ENCODE results near the gene RAB11FIP3. TPM values are rescaled to one million over a fixed set of nuclear protein-coding genes. Genes with fewer than 3 reads are reported as not detected.
"Not testable (repeated sequence)": the region's sequence is repeated elsewhere in the genome, so short reads cannot be mapped to it uniquely, and the experiment has no call there.

The RAB11FIP3 gene
- total RNA-seq, 1 donor from 2014 or later = 72.5 TPM

DNA sequence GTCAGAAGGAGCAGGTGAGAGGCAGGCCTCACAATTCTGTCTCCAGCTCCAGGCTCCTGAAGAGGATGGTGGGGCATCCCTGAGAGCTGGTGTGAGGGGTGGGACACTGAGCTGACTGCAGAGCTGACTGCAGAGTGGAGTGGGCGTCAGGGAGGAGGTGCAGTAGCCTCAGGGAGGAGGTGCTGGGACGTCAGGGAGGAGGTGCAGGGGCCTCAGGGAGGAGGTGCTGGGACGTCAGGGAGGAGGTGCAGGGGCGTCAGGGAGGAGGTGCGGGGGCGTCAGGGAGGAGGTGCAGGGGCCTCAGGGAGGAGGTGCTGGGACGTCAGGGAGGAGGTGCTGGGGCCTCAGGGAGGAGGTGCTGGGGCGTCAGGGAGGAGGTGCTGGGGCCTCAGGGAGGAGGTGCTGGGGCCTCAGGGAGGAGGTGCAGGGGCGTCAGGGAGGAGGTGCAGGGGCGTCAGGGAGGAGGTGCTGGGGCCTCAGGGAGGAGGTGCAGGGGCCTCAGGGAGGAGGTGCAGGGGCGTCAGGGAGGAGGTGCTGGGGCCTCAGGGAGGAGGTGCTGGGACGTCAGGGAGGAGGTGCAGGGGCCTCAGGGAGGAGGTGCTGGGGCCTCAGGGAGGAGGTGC is 41.9 kb downstream of the RAB11FIP3 start:
- DNase-seq (ENCODE audit: low read depth) = not testable (repeated sequence)

GRCh38 chr16:468068-468821 is 42.8 kb downstream of the RAB11FIP3 start:
- no peak for DNase-seq (ENCODE audit: low read depth)

GRCh38 chr16:469459-469858 is 44.0 kb downstream of the RAB11FIP3 start:
- not testable (repeated sequence) for DNase-seq (ENCODE audit: low read depth)

GRCh38 chr16:470418-470817 is 45.0 kb downstream of the RAB11FIP3 start:
- no peak for DNase-seq (ENCODE audit: low read depth)

GRCh38 chr16:471353-472198 is 46.1 kb downstream of the RAB11FIP3 start:
- peak; percentile 51 for DNase-seq (ENCODE audit: low read depth)

DNA sequence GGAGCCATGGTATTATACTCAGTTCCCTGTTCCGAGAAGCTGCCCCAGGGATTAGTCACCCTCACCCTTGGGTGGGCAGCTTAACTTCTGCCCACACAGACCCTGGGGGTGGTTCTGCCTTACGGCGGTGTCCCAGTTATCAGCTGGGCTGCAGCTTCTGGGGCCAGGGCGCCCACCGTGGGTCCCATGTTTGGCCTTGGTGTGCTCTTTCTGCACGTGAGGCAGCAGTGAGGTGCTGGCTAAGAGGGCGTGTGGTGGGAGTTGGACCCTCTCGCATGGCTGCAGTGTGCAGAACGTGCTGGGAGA is 46.7 kb downstream of the RAB11FIP3 start:
- DNase-seq (ENCODE audit: low read depth) = no peak

GRCh38 chr16:473046-474043 is 47.9 kb downstream of the RAB11FIP3 start:
- no peak for DNase-seq (ENCODE audit: low read depth)

GRCh38 chr16:474420-475122 is 49.1 kb downstream of the RAB11FIP3 start:
- DNase-seq (ENCODE audit: low read depth) = peak; percentile 53

DNA sequence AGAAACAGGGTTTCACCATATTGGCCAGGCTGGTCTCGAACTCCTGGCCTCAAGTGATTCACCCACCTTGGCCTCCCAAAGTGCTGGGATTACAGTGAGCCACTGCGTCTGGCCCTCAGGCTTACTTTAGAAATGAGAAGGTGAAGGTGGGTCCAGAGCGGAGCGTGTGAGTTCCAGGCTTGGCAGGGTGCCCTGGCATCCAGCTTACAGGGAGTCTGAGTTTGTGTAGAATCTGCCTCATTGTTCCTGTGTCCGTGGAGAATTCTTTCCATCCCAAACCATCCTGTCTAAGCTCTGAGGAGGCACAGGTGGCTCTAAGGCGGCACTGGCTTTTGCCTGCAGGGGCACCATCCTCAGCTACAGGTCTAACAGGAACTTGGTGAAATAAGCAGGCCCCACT is 50.6 kb downstream of the RAB11FIP3 start:
- DNase-seq (ENCODE audit: low read depth) = peak; percentile 26

DNA sequence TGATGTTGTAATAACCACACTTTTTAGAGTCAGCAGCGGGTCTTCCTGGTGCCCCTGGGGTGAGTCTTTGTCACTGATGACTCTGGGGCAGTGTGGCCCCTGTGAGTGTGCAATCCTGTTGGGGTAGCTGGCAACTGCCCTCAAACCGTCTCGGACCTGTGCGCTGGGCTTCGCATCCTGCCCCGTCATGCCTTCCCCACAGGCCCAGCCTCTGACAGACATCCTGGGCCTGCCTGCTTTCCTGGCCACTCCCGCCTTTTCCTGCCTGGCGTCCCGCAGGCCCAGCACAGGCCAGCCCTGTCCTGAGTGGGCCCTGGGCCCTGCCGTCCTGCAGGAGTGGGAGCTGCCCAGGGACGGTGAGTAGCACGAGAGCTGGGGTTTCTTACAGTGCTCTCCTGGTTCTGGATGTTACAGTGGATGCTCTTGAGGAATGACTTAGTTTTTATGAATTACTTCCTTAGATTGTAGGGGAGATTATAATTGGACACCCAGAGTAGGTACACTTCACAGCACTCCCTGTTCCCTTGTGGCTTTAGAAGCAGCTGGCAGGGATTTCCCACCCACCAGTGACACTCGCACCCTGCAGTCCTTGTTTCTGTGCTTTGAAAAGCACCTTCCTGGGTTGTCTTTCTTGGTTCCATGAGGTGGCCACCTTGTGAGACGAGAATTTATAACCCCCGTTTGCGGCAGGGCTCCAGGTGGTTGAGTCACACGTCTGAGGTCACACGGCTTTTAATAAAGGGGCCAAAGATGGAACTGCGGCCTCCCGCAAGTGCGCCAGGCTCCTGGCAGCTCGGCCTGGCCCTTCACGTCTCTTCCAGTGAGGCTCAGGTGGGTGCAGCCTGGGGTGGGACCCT is 52.1 kb downstream of the RAB11FIP3 start:
- peak; percentile 83 for DNase-seq (ENCODE audit: low read depth)

DNA sequence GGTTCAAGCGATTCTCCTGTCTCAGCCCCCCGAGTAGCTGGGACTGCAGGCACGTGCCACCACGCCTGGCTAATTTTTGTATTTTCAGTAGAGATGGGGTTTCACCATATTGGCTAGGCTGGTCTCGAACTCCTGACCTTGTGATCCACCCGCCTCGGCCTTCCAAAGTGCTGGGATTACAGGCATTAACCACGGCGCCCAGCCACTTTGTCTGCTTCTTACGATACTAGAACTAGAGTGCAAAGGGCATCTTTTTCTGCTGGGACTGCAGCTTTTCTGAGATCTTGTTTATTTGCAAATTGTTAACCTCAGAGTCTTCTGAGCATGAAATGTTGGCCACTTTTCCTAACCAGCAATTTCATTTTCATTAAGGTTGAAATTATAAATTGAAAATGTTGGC is 52.8 kb downstream of the RAB11FIP3 start:
- not testable (repeated sequence) for DNase-seq (ENCODE audit: low read depth)

GRCh38 chr16:482468-483185 is 57.2 kb downstream of the RAB11FIP3 start:
- DNase-seq (ENCODE audit: low read depth) = no peak

DNA sequence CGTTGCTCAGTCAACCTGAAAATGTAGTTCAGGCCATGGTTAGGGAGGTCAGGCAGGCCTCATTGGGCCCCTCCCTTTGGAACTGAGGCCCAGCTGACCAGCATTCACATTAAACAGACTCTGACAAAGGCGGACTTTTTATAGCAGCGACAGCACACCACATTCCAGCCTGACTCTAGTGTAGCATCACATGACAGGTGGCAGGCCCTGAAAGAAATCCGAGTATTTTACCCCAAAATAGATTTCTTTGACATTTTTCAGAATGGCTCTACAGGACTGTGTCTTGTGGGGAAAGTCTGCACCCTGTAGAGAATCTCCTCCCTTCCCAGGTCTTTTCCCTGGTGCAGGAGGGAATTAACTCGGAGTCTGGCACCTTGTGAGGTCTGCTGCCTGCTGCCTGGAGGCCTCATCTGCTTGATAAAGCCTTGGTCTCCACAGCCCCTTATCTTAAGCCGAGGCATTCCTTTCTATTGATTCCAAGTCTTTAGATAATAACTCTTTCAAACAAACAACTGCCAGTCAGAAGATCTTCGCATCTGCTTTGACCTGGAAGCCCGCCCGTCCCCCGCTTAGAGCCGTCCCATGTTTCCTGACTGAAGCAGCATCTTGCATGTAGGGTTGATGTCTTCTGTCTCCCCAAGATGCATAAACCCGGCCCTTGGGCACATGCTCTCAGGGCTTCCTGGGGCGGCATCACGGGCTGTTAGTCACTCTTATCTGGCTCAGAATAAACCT is 58.1 kb downstream of the RAB11FIP3 start:
- DNase-seq (ENCODE audit: low read depth) = no peak

GRCh38 chr16:489606-490005 is 64.2 kb downstream of the RAB11FIP3 start:
- no peak for DNase-seq (ENCODE audit: low read depth)

GRCh38 chr16:490768-491167 is 65.3 kb downstream of the RAB11FIP3 start:
- DNase-seq (ENCODE audit: low read depth) = no peak

DNA sequence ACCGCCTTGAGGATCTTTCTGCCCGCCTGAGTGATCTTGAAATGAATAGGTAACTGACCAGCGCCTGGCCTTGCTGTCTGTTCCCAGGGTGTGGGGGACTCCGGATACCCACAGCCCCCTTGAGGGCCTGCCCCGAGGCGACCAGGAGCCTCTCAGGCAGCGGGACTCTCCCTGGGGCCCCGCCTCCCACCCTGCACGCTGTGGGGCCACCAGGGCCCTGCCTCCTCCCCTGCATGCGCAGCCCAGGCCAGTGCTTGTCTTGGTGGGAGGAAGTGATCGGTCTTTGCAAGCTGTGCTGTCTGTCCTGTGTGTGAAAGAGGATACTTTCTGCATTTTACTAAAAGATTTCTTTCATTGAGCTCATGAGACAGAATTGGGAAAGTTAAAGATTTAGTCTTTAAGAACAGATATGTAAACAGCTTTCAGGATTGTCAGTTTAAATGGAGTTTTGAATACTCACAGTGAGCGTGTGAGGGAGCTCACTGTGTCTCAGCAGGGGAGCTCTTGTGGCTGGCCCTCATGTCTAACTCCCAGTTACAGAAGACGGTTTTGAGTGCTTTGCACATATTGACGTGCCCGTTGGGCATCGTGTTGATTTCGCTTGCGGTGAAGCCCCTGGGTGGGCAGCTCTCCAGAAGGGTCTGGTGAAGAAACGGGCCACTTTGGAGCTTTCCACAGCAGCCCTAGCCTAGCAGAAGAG is 65.9 kb downstream of the RAB11FIP3 start:
- DNase-seq (ENCODE audit: low read depth) = no peak

- no peak for DNase-seq (ENCODE audit: low read depth)
These were observed 66.9 kb downstream of the RAB11FIP3 start for GRCh38 chr16:492211-492875.
